GM12875 (cell line): ENCODE data around the gene TNFRSF18.

Experiments used
- H3K4me3 ChIP-seq: one replicate; pipeline ENCODE4 v1.5.1; 2011; ENCODE audit warnings: low read depth, low read length, control low read depth
- CTCF ChIP-seq: IDR thresholded peaks from 2 replicates; pipeline ENCODE4 v1.5.1; 2011; ENCODE audit warnings: low read depth, mild to moderate bottlenecking, control low read depth, inconsistent platforms, low read length, moderate library complexity, borderline replicate concordance; ENCODE audit not compliant: insufficient read depth

TNFRSF18 gene

GRCh38 chr1:1230656-1231399, 24.4 kb upstream of the TNFRSF18 start:
- no peak for TF ChIP-seq CTCF
- H3K4me3 ChIP-seq = peak overlapping the region; percentile 92

- TF ChIP-seq CTCF = no peak
- no peak overlapping the region for H3K4me3 ChIP-seq
Observed at GRCh38 chr1:1229770-1230169, 23.4 kb upstream of the TNFRSF18 start.

- H3K4me3 ChIP-seq = no peak overlapping the region
- TF ChIP-seq CTCF = no peak
Observed at GRCh38 chr1:1228596-1229321, 22.4 kb upstream of the TNFRSF18 start.

- no peak overlapping the region for H3K4me3 ChIP-seq
- no peak for TF ChIP-seq CTCF
Observed at GRCh38 chr1:1228187-1228586, 21.8 kb upstream of the TNFRSF18 start.

GRCh38 chr1:1227386-1227785, 21.0 kb upstream of the TNFRSF18 start:
- no peak overlapping the region for H3K4me3 ChIP-seq
- TF ChIP-seq CTCF = no peak

GRCh38 chr1:1226566-1227362, 20.4 kb upstream of the TNFRSF18 start:
- no peak for TF ChIP-seq CTCF
- H3K4me3 ChIP-seq = no peak overlapping the region
